DOHH2 (cell line): ENCODE measurements around the gene MED16.

Experiments
- H3F3A ChIP-seq: fragments of 200-600 bp; sonication (generic), shearing (Covaris generic); 2 replicates; pipeline ENCODE4 v1.6.0; 2016; ENCODE audit warnings: antibody characterized with exemption, mild to moderate bottlenecking; ENCODE audit not compliant: control insufficient read depth, insufficient read depth
- H3K27ac ChIP-seq: fragments of 200-600 bp; sonication (generic); 2 replicates; pipeline ENCODE4 v1.5.1; 2014; ENCODE audit warnings: low read depth, mild to moderate bottlenecking, low read length, moderate library complexity
- H3K27me3 ChIP-seq: fragments of 200-600 bp; sonication (generic); 2 replicates; pipeline ENCODE4 v1.6.1; 2014; ENCODE audit warnings: mild to moderate bottlenecking, low read length, mixed read lengths; ENCODE audit not compliant: control insufficient read depth
- H3K36me3 ChIP-seq: fragments of 200-600 bp; sonication (generic); 2 replicates; pipeline ENCODE4 v1.6.1; 2014; ENCODE audit warnings: mild to moderate bottlenecking, low read length, moderate library complexity, mixed read lengths; ENCODE audit not compliant: control insufficient read depth
- H3K4me1 ChIP-seq: fragments of 200-600 bp; sonication (generic); 2 replicates; pipeline ENCODE4 v1.6.1; 2014; ENCODE audit warnings: mild to moderate bottlenecking, low read length, mixed read lengths; ENCODE audit not compliant: control insufficient read depth
- H3K4me2 ChIP-seq: fragments of 200-600 bp; sonication (generic); 2 replicates; pipeline ENCODE4 v1.6.0; 2014; ENCODE audit warnings: mild to moderate bottlenecking, low read length, moderate library complexity
- H3K4me3 ChIP-seq: fragments of 200-600 bp; sonication (generic); 2 replicates; pipeline ENCODE4 v1.5.1; 2014; ENCODE audit warnings: mild to moderate bottlenecking, low read length, mixed read lengths
- H3K79me2 ChIP-seq: fragments of 200-600 bp; sonication (generic); 2 replicates; pipeline ENCODE4 v1.6.1; 2014; ENCODE audit warnings: mild to moderate bottlenecking, low read length, mixed read lengths; ENCODE audit not compliant: control insufficient read depth
- H3K9me2 ChIP-seq: fragments of 200-600 bp; sonication (generic); replicated peaks from 2 replicates; pipeline ENCODE4 v1.6.1; 2014; ENCODE audit warnings: mild to moderate bottlenecking, low read length, mixed read lengths; ENCODE audit not compliant: control insufficient read depth
- H3K9me3 ChIP-seq: fragments of 200-600 bp; sonication (generic); 2 replicates; pipeline ENCODE4 v1.6.1; 2014; ENCODE audit warnings: antibody characterized with exemption, low read length, mixed read lengths; ENCODE audit not compliant: control insufficient read depth, insufficient read depth
- H4K20me1 ChIP-seq: fragments of 200-600 bp; sonication (generic); 2 replicates; pipeline ENCODE4 v1.6.0; 2014; ENCODE audit warnings: low read depth, mild to moderate bottlenecking, antibody characterized with exemption, low read length, moderate library complexity; ENCODE audit not compliant: control insufficient read depth, insufficient read depth
- EZH2phosphoT487 ChIP-seq: fragments of 200-600 bp; sonication (generic); IDR thresholded peaks from 2 replicates; pipeline ENCODE4 v1.6.1; 2017; ENCODE audit warnings: borderline replicate concordance, mild to moderate bottlenecking, antibody characterized with exemption, low read length, moderate library complexity, mixed read lengths
- TF ChIP-seq, protein P1 (sequence below): fragments of 200-600 bp; sonication (generic); IDR thresholded peaks from one replicate; pipeline ENCODE4 v1.5.1; 2014; ENCODE audit warnings: antibody characterized with exemption, mild to moderate bottlenecking, low read depth, low read length; ENCODE audit not compliant: poor library complexity, severe bottlenecking

MED16 gene

DNA sequence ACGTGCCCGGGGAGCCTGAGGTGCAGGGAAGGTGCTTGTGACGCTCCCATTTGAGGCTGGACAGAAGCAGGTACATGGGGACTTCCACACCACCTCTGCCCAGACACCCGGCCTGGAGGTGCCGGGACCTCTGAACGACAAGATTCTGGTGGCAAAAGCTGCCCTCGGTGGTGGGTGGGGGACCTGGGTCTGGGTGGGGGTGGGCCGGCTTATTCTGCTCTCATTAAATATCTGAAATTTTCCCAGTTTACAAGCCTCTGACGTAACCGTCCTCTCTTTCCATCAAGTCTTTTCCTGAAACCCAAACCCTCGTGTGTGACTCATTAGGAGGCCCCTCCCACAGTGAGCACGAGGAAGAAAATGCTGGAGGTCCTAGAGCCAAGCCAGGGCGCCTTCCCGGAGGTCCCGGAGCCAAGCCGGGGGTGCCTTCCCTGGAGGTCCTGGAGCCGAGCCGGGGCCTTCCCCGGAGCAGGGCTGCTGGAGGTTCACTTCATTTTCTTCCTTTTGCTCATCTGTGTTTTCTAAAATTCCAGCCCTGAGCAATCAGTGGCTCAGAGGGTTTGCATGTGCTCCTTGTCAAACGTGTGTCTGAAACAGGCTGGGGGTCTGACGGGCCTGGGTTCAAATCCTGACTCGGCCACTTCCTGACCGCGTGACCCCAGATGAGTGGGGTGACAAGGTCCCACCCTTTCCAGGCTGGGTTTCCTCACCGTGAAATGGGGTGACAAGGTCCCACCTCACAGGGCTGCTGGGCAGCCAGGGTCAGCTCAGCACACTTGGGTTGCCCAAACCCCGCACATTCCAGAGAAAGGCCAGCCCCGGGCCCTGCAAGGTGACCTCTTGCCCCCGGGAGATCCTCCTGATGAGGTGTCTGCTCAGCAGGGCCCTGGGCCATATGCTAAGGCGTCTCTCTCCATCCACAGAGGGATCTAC lies 23.5 kb downstream of the MED16 start:
- H3K79me2 ChIP-seq, result no peaks in the 10 kb centered on the region
- H3K36me3 ChIP-seq, result no peaks in the 10 kb centered on the region
- no peaks in the 10 kb centered on the region for H3K9me3 ChIP-seq
- H3K4me1 ChIP-seq, result peaks cover 12% of the 10 kb centered on the region
- no peak overlapping the region for H3K4me3 ChIP-seq
- H3F3A ChIP-seq, result peaks cover 5% of the 10 kb centered on the region; the same call in 1 of the 2 replicates
- TF ChIP-seq, protein P1, sequence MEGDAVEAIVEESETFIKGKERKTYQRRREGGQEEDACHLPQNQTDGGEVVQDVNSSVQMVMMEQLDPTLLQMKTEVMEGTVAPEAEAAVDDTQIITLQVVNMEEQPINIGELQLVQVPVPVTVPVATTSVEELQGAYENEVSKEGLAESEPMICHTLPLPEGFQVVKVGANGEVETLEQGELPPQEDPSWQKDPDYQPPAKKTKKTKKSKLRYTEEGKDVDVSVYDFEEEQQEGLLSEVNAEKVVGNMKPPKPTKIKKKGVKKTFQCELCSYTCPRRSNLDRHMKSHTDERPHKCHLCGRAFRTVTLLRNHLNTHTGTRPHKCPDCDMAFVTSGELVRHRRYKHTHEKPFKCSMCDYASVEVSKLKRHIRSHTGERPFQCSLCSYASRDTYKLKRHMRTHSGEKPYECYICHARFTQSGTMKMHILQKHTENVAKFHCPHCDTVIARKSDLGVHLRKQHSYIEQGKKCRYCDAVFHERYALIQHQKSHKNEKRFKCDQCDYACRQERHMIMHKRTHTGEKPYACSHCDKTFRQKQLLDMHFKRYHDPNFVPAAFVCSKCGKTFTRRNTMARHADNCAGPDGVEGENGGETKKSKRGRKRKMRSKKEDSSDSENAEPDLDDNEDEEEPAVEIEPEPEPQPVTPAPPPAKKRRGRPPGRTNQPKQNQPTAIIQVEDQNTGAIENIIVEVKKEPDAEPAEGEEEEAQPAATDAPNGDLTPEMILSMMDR, result no peak
- no peak for TF ChIP-seq EZH2phosphoT487
- H3K4me2 ChIP-seq, result no peak overlapping the region
- H3K27me3 ChIP-seq, result no peaks in the 10 kb centered on the region
- no peak overlapping the region for H3K27ac ChIP-seq
- H4K20me1 ChIP-seq, result peaks cover 5% of the 10 kb centered on the region
- H3K9me2 ChIP-seq, result no peaks in the 10 kb centered on the region

DNA sequence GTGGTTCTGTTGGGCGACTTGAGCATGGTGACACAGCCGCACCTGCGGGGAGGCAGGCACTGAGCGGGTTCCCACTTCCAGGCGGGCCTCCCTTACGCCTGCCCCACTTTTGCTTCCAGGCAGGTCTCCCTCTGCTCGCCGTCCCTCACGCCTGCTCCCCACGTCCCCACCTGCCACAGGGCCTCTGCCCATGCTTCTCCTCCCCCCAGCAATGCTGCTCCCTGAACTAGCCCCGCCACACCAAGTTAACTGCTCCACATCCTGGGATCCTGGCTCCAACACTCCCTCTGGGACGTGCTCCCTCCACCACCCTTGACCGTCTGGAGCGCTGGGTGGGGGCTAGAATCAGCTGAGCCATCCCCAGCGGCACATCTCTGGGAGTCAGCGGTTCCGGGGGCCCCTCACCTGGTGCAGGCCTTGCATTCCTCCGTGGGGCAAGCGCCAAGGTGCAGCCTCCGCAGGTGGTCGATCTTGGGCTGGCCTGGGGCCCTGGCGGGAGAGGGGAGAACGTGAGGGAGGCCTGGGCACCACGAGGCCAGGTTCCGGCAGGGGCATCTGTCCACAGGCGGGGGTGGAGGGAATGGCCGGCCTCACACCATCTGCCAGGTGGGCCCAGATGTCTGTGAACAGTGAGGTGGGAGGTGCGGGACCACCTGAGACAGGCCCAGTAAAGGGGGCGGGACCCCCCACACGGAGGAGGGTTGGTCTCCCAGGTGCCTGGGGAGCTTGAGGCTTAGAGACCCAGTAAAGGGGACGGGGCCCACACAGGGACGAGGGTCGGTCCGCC lies 24.3 kb downstream of the MED16 start:
- Histone ChIP-seq H3F3A (peaks cover 5% of the 10 kb centered on the region; the same call in 1 of the 2 replicates), H3K9me3 (no peaks in the 10 kb centered on the region), H3K4me2 (no peak overlapping the region), H3K36me3 (no peaks in the 10 kb centered on the region), H3K9me2 (no peaks in the 10 kb centered on the region), H3K27me3 (no peaks in the 10 kb centered on the region), H3K79me2 (no peaks in the 10 kb centered on the region), H3K4me3 (no peak overlapping the region), H3K4me1 (peaks cover 19% of the 10 kb centered on the region), H3K27ac (no peak overlapping the region), H4K20me1 (peaks cover 5% of the 10 kb centered on the region)
- TF ChIP-seq EZH2phosphoT487, result no peak
- TF ChIP-seq, protein P1, result no peak

DNA sequence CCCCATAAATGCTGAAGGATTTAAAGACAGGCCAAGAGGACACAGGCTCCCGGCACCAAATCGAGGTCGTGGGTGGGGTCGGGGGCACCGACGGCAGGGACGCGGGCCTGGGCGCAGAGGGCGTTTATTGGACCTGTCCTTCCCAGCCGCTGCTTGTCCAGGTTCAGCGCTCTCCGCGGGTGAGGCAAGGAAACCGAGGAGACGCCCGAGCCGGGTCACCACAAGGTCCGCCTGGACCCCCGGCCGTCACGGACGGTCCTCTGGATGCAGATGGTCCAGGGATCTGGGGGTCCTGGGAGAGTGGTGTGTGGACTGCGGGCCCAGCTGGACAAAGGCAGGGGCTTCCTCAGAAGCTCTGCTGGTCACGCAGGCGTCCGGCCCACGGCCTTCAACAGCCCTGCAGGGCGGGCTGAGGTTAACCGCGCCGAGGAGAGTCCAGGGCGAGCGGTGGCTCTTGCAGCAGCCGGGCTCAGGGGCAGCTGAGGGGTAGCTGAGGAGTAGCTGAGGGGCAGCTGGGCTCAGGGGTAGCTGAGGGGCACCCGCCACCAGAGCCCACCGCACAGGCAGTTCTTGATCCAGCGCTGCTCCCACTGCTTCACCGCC lies 25.0 kb downstream of the MED16 start:
- H3K36me3 ChIP-seq, result no peaks in the 10 kb centered on the region
- TF ChIP-seq EZH2phosphoT487, result no peak
- H3F3A ChIP-seq, result peaks cover 8% of the 10 kb centered on the region; the same call in 1 of the 2 replicates
- no peaks in the 10 kb centered on the region for H3K79me2 ChIP-seq
- no peak overlapping the region for H3K4me3 ChIP-seq
- peaks cover 5% of the 10 kb centered on the region for H4K20me1 ChIP-seq
- H3K9me2 ChIP-seq, result no peaks in the 10 kb centered on the region
- H3K4me1 ChIP-seq, result peaks cover 26% of the 10 kb centered on the region
- H3K9me3 ChIP-seq, result no peaks in the 10 kb centered on the region
- no peak overlapping the region for H3K27ac ChIP-seq
- H3K27me3 ChIP-seq, result no peaks in the 10 kb centered on the region
- H3K4me2 ChIP-seq, result no peak overlapping the region
